CD4-positive, CD25-positive, alpha-beta regulatory T cell (primary cell): ENCODE results near the gene ACE. TPM values are rescaled to one million over a fixed set of nuclear protein-coding genes. Genes with fewer than 3 reads are reported as not detected.

Source experiments
- ATAC-seq, 2 donors: fragments of 150-1000 bp; cut with Tn5 transposase; one replicate each; pipeline ENCODE4 v1.10.0; 2021; ENCODE audit warnings: low read depth in 2 of 2, moderate number of reproducible peaks in 2 of 2, moderate library complexity in 1 of 2
- DNase-seq, 3 donors: peaks; one replicate each; pipeline versions ENCODE4 v3.0.0 to v3.0.0-alpha.2; 2012 to 2022; ENCODE audit warnings: mixed read lengths in 1 of 3
- H3K27ac ChIP-seq: one replicate; pipeline ENCODE4 v1.7.0; 2013; ENCODE audit warnings: mild to moderate bottlenecking, low read length; ENCODE audit not compliant: insufficient read depth, poor library complexity, severe bottlenecking
- H3K27me3 ChIP-seq: one replicate; pipeline ENCODE4 v1.7.0; 2013; ENCODE audit warnings: low read length; ENCODE audit not compliant: control insufficient read depth, insufficient read depth
- H3K36me3 ChIP-seq: one replicate; pipeline ENCODE4 v1.7.0; 2013; ENCODE audit warnings: mild to moderate bottlenecking, low read length, moderate library complexity; ENCODE audit not compliant: control insufficient read depth, insufficient read depth
- H3K4me1 ChIP-seq: 2 replicates; pipeline ENCODE4 v1.7.0; 2013; ENCODE audit warnings: mild to moderate bottlenecking, low read length; ENCODE audit not compliant: insufficient read depth, control insufficient read depth, poor library complexity, severe bottlenecking
- H3K4me3 ChIP-seq: one replicate; pipeline ENCODE4 v1.7.0; 2013; ENCODE audit warnings: low read depth, mild to moderate bottlenecking, low read length, moderate library complexity
- H3K9me3 ChIP-seq, 2 experiments: 1 replicate in 1 of 2; 2 replicates in 1 of 2; pipeline ENCODE4 v1.7.0; 2013; ENCODE audit warnings: low read length in 2 of 2, mild to moderate bottlenecking in 1 of 2, moderate library complexity in 1 of 2; ENCODE audit not compliant: control insufficient read depth in 2 of 2
- H3K27ac Mint-ChIP-seq, 3 donors: one replicate each; pipeline ENCODE4 v1.8.0; 2020 to 2022; ENCODE audit warnings: mild to moderate bottlenecking in 3 of 3, mixed read lengths in 3 of 3, moderate library complexity in 2 of 3
- H3K27me3 Mint-ChIP-seq: one replicate; pipeline ENCODE4 v1.8.0; 2022; ENCODE audit warnings: mild to moderate bottlenecking, mixed read lengths
- H3K36me3 Mint-ChIP-seq: one replicate; pipeline ENCODE4 v1.8.0; 2020; ENCODE audit warnings: mixed read lengths
- H3K4me1 Mint-ChIP-seq, 4 donors: one replicate each; pipeline ENCODE4 v1.8.0; 2020 to 2022; ENCODE audit warnings: mixed read lengths in 4 of 4, mild to moderate bottlenecking in 1 of 4
- H3K4me3 Mint-ChIP-seq, 4 donors: one replicate each; pipeline ENCODE4 v1.8.0; 2020 to 2022; ENCODE audit warnings: mild to moderate bottlenecking in 4 of 4, mixed read lengths in 4 of 4, moderate library complexity in 3 of 4
- H3K9me3 Mint-ChIP-seq, 7 donors: one replicate each; pipeline ENCODE4 v1.8.0; 2020 to 2022; ENCODE audit warnings: mixed read lengths in 7 of 7, mild to moderate bottlenecking in 3 of 7, moderate library complexity in 2 of 7
- polyA plus RNA-seq, 4 donors: library from polyadenylated mRNA; unstranded; fragments of 300-500 nt; fragmentation: Illumina TruSeq; gene quantifications; one replicate each; pipeline ENCODE4 v1.2.3, GENCODE V29; 2021
- total RNA-seq: library from RNA; stranded (reverse); gene quantifications from one replicate; pipeline ENCODE4 v1.2.3, GENCODE V29; 2022

The ACE gene
- total and polyA plus RNA-seq, 5 donors from 2014 or later: 0.15 to 4.2 TPM; not detected in 3

DNA sequence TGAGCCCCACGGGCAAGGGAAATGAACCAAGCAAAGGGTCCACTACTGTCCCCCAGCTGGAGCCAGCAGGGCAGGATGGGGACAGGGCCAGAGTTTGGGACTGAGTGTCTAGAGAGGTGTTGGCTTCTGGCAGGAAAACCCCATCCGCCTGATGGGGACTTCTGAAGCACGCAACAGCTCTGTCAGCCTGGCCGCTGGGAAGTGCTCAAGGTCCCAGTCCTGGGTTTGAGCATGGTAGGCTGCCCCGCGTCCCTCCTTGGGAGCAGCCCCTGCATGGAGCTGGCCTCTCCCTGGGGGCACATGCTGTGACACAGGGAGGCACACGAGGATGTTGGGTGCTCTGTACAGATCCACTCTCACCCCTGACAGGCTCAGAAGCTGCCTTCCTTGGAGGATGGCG is 14.6 kb downstream of the ACE start:
- no peaks in the 10 kb centered on the region for H3K4me1 Mint-ChIP-seq
- no peak overlapping the region for H3K27ac Mint-ChIP-seq
- Histone ChIP-seq H3K4me3 (no peak overlapping the region), H3K9me3 (no peaks in the 10 kb centered on the region), H3K36me3 (no peaks in the 10 kb centered on the region), H3K4me1 (no peaks in the 10 kb centered on the region), H3K27ac (no peak overlapping the region), H3K27me3 (no peaks in the 10 kb centered on the region)
- DNase-seq (no peak), ATAC-seq (no peak)
- H3K27me3 Mint-ChIP-seq: peaks cover 4% of the 10 kb centered on the region
- no peaks in the 10 kb centered on the region for H3K36me3 Mint-ChIP-seq
- H3K9me3 Mint-ChIP-seq: peaks cover 0 to 1% (median 0%) of the 10 kb centered on the region in 7 donors
- no peak overlapping the region for H3K4me3 Mint-ChIP-seq

- no peaks in the 10 kb centered on the region for H3K9me3 ChIP-seq
- no peaks in the 10 kb centered on the region for H3K27me3 ChIP-seq
- Mint-ChIP-seq H3K27ac (no peak overlapping the region), H3K4me1 (no peaks in the 10 kb centered on the region), H3K9me3 (peaks cover 0 to 1% (median 0%) of the 10 kb centered on the region in 7 donors), H3K27me3 (peaks cover 4% of the 10 kb centered on the region), H3K4me3 (no peak overlapping the region), H3K36me3 (no peaks in the 10 kb centered on the region)
- H3K36me3 ChIP-seq: no peaks in the 10 kb centered on the region
- no peak overlapping the region for H3K27ac ChIP-seq
- no peak overlapping the region for H3K4me3 ChIP-seq
- H3K4me1 ChIP-seq: no peaks in the 10 kb centered on the region
- DNase-seq (no peak), ATAC-seq (no peak)
Measured at GRCh38 chr17:63491977-63492618, 15.2 kb downstream of the ACE start.

DNA sequence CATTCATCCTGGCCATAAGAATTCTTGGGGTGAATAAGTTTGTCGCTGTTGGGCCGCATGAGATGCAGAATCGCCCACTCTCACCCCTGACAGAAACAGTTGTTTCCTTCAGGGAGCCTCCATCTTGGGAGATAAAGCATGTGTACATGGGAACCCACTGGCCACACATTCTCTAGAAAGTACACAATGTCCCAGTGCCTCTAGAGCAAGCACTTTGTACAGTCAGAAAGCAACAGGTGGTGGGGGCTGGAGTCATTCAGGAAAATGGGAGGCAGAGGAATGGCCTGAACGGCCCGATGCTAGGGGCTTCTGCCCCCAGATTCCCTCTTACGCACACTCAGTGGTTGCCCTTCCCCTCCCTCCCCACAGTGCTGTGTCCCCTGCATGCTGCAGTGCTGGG is 16.1 kb downstream of the ACE start:
- no peak overlapping the region for H3K4me3 ChIP-seq
- Mint-ChIP-seq H3K4me1 (no peaks in the 10 kb centered on the region), H3K27ac (no peak overlapping the region)

DNA sequence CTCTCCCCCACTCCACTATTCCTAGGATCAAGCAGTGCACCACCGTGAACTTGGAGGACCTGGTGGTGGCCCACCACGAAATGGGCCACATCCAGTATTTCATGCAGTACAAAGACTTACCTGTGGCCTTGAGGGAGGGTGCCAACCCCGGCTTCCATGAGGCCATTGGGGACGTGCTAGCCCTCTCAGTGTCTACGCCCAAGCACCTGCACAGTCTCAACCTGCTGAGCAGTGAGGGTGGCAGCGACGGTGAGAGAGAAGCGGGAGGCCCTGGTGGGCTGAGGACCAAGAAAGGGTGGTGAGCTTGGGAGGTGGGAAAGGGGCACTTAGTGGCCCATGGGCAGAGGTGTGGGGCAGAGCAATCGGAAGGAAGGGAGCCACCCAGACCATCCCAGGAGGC is 16.6 kb downstream of the ACE start:
- no peak overlapping the region for H3K27ac Mint-ChIP-seq
- H3K9me3 Mint-ChIP-seq: peaks cover 0 to 1% (median 0%) of the 10 kb centered on the region in 7 donors
- ATAC-seq (no peak), DNase-seq (no peak)
- no peaks in the 10 kb centered on the region for H3K9me3 ChIP-seq
- H3K4me1 Mint-ChIP-seq: no peaks in the 10 kb centered on the region
- H3K36me3 ChIP-seq: no peaks in the 10 kb centered on the region
- H3K27ac ChIP-seq: no peak overlapping the region
- H3K4me1 ChIP-seq: no peaks in the 10 kb centered on the region
- H3K4me3 Mint-ChIP-seq: no peak overlapping the region
- no peaks in the 10 kb centered on the region for H3K36me3 Mint-ChIP-seq
- H3K27me3 Mint-ChIP-seq: peaks cover 3% of the 10 kb centered on the region
- no peaks in the 10 kb centered on the region for H3K27me3 ChIP-seq
- H3K4me3 ChIP-seq: no peak overlapping the region

More for the DNA sequence above, 16.1 kb downstream of the ACE start:
- H3K36me3 Mint-ChIP-seq: no peaks in the 10 kb centered on the region
- no peak overlapping the region for H3K4me3 Mint-ChIP-seq
- H3K4me1 ChIP-seq: no peaks in the 10 kb centered on the region
- peaks cover 0 to 1% (median 0%) of the 10 kb centered on the region in 7 donors for H3K9me3 Mint-ChIP-seq
- ATAC-seq (no peak), DNase-seq (no peak)
- H3K36me3 ChIP-seq: no peaks in the 10 kb centered on the region
- no peaks in the 10 kb centered on the region for H3K9me3 ChIP-seq
- no peak overlapping the region for H3K27ac ChIP-seq
- peaks cover 4% of the 10 kb centered on the region for H3K27me3 Mint-ChIP-seq
- no peaks in the 10 kb centered on the region for H3K27me3 ChIP-seq

GRCh38 chr17:63494300-63494928 is 17.6 kb downstream of the ACE start:
- no peak for DNase-seq
- H3K4me1 Mint-ChIP-seq: no peaks in the 10 kb centered on the region
- H3K36me3 Mint-ChIP-seq: no peaks in the 10 kb centered on the region
- Histone ChIP-seq H3K4me3 (no peak overlapping the region), H3K9me3 (no peaks in the 10 kb centered on the region), H3K4me1 (no peaks in the 10 kb centered on the region), H3K27ac (no peak overlapping the region), H3K27me3 (no peaks in the 10 kb centered on the region), H3K36me3 (no peaks in the 10 kb centered on the region)
- ATAC-seq: no peak
- H3K9me3 Mint-ChIP-seq: peaks cover 0 to 1% (median 0%) of the 10 kb centered on the region in 7 donors
- no peaks in the 10 kb centered on the region for H3K27me3 Mint-ChIP-seq
- no peak overlapping the region for H3K27ac Mint-ChIP-seq
- H3K4me3 Mint-ChIP-seq: no peak overlapping the region

DNA sequence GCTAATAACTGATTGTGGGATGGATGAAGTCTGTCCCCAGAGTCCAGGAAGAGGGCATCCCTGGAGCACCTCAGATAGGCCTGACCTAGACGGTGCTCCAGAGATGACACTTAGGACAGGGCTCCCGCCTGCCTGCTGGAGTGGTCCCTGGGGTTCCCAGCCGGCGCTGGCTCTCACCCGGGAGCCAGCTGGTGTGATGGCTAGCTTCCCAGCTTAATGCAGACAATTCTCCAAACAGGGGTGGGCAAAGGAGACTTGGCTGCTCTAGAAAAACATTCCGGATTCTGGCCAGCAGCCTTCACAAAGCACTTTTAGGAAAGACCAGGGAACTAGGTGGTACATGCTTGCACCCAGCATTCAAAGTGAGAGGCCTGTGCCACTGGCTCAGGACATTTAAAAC is 18.6 kb downstream of the ACE start:
- Mint-ChIP-seq H3K27ac (no peak overlapping the region), H3K4me1 (no peaks in the 10 kb centered on the region), H3K9me3 (no peaks in the 10 kb centered on the region), H3K36me3 (no peaks in the 10 kb centered on the region), H3K4me3 (no peak overlapping the region), H3K27me3 (no peaks in the 10 kb centered on the region)
- Histone ChIP-seq H3K27ac (no peak overlapping the region), H3K4me3 (no peak overlapping the region), H3K27me3 (no peaks in the 10 kb centered on the region), H3K4me1 (no peaks in the 10 kb centered on the region), H3K36me3 (no peaks in the 10 kb centered on the region), H3K9me3 (no peaks in the 10 kb centered on the region)
- no peak for DNase-seq
- no peak for ATAC-seq

DNA sequence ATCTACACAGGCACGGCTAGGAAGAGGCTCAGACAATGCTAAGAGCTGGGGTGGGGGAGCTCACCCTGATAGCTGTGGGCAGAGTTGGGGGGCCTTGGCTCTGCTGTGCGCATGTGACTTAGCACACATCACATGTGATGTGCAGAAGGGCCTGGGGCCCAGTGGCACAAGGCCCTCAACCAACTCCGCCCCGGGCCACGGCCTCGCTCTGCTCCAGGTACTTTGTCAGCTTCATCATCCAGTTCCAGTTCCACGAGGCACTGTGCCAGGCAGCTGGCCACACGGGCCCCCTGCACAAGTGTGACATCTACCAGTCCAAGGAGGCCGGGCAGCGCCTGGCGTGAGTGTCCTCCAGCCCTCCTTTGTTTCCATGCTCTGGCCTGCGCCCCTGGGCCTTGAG is 19.3 kb downstream of the ACE start:
- Histone ChIP-seq H3K4me1 (no peaks in the 10 kb centered on the region), H3K9me3 (no peaks in the 10 kb centered on the region), H3K27ac (no peak overlapping the region), H3K36me3 (no peaks in the 10 kb centered on the region), H3K4me3 (no peak overlapping the region), H3K27me3 (no peaks in the 10 kb centered on the region)
- Mint-ChIP-seq H3K4me1 (no peaks in the 10 kb centered on the region), H3K36me3 (no peaks in the 10 kb centered on the region), H3K4me3 (no peak overlapping the region), H3K27ac (no peak overlapping the region), H3K27me3 (no peaks in the 10 kb centered on the region), H3K9me3 (no peaks in the 10 kb centered on the region)
- DNase-seq (no peak), ATAC-seq (no peak)
